GM21737 (cell line): ENCODE data around the gene HDAC4.

ENCODE experiments used
- ATAC-seq: cut with Tn5 transposase; IDR thresholded peaks from one replicate; pipeline ENCODE4 v1.9.1; 2021; ENCODE audit warnings: mild to moderate bottlenecking, moderate library complexity; ENCODE audit not compliant: unreplicated experiment

Gene HDAC4

GRCh38 chr2:239429473-239430350, 28.9 kb upstream of the HDAC4 start:
- ATAC-seq, result no peak

- ATAC-seq, result no peak
These were observed 24.8 kb upstream of the HDAC4 start for GRCh38 chr2:239425631-239426030.

- ATAC-seq, result no peak
These were observed 23.7 kb upstream of the HDAC4 start for GRCh38 chr2:239424337-239425045.

- ATAC-seq, result no peak
These were observed 22.7 kb upstream of the HDAC4 start for GRCh38 chr2:239423551-239423950.

GRCh38 chr2:239421851-239422250, 21.0 kb upstream of the HDAC4 start:
- no peak for ATAC-seq

- no peak for ATAC-seq
These were observed 19.3 kb upstream of the HDAC4 start for GRCh38 chr2:239420082-239420481.

- no peak for ATAC-seq
These were observed 18.1 kb upstream of the HDAC4 start for GRCh38 chr2:239418918-239419317.

- no peak for ATAC-seq
These were observed 12.2 kb upstream of the HDAC4 start for GRCh38 chr2:239412905-239413603.

GRCh38 chr2:239411549-239412319, 10.9 kb upstream of the HDAC4 start:
- no peak for ATAC-seq

GRCh38 chr2:239411117-239411516, 10.3 kb upstream of the HDAC4 start:
- ATAC-seq, result no peak

GRCh38 chr2:239409976-239410375, 9.2 kb upstream of the HDAC4 start:
- ATAC-seq, result no peak

GRCh38 chr2:239407112-239407511, 6.3 kb upstream of the HDAC4 start:
- no peak for ATAC-seq

- no peak for ATAC-seq
These were observed 5.6 kb upstream of the HDAC4 start for GRCh38 chr2:239406316-239406995.

GRCh38 chr2:239405071-239405470, 4.3 kb upstream of the HDAC4 start:
- no peak for ATAC-seq

- ATAC-seq, result no peak
These were observed 1.8 kb upstream of the HDAC4 start for GRCh38 chr2:239402666-239403065.

- peak; percentile 8 for ATAC-seq
These were observed 1.0 kb upstream of the HDAC4 start for GRCh38 chr2:239401881-239402233.

- peak; percentile 86 for ATAC-seq
These were observed 454 bp upstream of the HDAC4 start for GRCh38 chr2:239401067-239401880.

- ATAC-seq, result no peak
These were observed 762 bp downstream of the HDAC4 start for GRCh38 chr2:239399921-239400595.

- no peak for ATAC-seq
These were observed 1.3 kb downstream of the HDAC4 start for GRCh38 chr2:239399433-239399920.
